Measurements from ENCODE around the gene MARF1.

DNA sequence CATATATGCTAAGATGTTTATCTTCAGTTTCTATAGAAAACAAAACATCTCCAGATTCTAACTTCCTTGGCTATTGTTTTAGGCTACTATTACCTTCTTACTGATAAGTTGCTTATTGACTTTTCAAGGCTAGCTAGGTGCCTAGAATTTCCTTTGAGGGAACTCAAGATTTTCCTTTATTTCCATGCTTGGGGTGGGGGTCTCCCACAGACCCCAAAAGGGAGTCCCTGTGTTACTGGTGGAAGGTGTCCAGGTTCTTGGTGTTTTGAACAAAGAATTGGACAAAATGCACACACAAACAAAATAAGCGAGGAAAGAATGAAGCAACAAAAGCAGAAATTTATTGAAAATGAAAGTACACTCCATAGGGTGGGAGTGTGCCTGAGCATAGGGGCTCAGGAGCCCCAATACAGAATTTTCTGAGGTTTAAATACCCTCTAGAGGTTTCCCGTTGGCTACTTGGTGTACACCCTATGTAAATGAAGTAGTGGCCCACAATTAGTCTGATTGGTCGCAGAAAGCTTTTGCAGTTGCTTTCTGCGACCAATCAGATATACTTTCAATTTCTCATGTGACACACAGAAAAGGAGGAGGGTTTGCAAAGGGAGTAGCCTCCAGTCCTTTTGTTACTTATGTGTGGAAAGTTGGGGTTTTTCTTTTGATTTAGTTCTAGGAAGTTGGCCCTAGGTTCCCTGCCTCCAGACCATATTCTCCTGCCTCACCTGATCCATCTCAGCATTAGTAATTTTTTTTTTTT lies 67.5 kb downstream of the MARF1 start:
- no peak for TF ChIP-seq POLR2A (IDR thresholded peaks at IDR 0.05; ENCODE audit: low read depth, low read length)
- TF ChIP-seq SPI1 (IDR thresholded peaks at IDR 0.05; ENCODE audit: low read depth, low read length), result no peak
- no peak for TF ChIP-seq TAF1 (IDR thresholded peaks at IDR 0.05; ENCODE audit: low read depth, low read length)
- TF ChIP-seq POLR2AphosphoS5 (IDR thresholded peaks at IDR 0.05; ENCODE audit: low read depth, low read length), result no peak
- no peak for TF ChIP-seq PAX5 (IDR thresholded peaks at IDR 0.05; ENCODE audit: insufficient read depth, low read length, severe bottlenecking)

Data from GM12891 (cell line).